ENCODE data around the gene PRPF6.

The PRPF6 gene

DNA sequence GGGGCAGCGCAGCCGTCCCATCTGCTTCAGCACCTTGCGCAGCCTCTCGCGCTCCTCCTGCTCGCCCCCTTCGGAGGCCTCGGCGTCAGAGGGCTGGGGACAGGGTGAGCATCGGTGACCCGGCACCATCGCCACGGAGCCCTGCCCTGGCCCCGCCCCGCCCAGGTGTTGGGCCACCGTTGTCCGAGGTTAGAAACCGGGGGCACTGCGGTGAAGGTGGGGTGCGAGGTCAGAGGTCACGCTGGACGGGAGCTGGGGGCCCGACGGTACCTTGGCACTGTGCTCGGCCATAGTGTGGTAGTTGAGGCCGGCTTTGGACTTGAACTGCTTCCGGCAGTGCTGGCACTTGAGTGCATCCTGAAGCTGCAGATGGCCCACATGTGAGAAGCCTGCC is 17.6 kb upstream of the PRPF6 start:
- no peak for DNase-seq (ENCODE audit: low read depth in 2 of 2)
- H3K4me3 ChIP-seq (replicated peaks in 1 of 2; ENCODE audit: low read depth in 2 of 2, low read length in 2 of 2) = no peak overlapping the region
- no peak for TF ChIP-seq CTCF (IDR thresholded peaks at IDR 0.05; ENCODE audit: low read depth, low read length)

- no peak for TF ChIP-seq CTCF (IDR thresholded peaks at IDR 0.05; ENCODE audit: low read depth, low read length)
- DNase-seq (ENCODE audit: low read depth in 2 of 2) = no peak
- no peak overlapping the region for H3K4me3 ChIP-seq (replicated peaks in 1 of 2; ENCODE audit: low read depth in 2 of 2, low read length in 2 of 2)
Observed at GRCh38 chr20:63963784-63964301, 17.1 kb upstream of the PRPF6 start.

DNA sequence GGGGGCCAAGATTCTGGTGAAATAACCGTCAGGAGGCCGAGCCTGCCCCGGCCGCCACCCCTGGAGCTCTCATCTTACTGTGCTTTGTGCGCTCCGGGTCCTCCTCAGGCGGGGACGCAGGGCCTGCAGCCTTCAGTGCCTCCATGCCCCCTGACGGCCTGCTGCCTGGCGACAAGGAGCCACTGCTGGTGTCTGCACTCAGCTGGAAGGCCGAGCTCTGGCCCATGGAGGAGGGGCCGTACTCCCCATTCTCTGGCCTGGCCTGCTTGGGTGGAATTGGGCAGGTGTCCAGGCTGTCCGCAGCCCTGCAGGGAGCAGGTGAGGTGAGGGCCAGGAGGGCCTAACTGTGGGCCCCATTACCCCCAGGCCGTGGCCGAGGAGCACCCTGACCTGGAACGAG is 16.5 kb upstream of the PRPF6 start:
- no peak overlapping the region for H3K4me3 ChIP-seq (replicated peaks in 1 of 2; ENCODE audit: low read depth in 2 of 2, low read length in 2 of 2)
- no peak for TF ChIP-seq CTCF (IDR thresholded peaks at IDR 0.05; ENCODE audit: low read depth, low read length)
- DNase-seq (ENCODE audit: low read depth in 2 of 2) = no peak

DNA sequence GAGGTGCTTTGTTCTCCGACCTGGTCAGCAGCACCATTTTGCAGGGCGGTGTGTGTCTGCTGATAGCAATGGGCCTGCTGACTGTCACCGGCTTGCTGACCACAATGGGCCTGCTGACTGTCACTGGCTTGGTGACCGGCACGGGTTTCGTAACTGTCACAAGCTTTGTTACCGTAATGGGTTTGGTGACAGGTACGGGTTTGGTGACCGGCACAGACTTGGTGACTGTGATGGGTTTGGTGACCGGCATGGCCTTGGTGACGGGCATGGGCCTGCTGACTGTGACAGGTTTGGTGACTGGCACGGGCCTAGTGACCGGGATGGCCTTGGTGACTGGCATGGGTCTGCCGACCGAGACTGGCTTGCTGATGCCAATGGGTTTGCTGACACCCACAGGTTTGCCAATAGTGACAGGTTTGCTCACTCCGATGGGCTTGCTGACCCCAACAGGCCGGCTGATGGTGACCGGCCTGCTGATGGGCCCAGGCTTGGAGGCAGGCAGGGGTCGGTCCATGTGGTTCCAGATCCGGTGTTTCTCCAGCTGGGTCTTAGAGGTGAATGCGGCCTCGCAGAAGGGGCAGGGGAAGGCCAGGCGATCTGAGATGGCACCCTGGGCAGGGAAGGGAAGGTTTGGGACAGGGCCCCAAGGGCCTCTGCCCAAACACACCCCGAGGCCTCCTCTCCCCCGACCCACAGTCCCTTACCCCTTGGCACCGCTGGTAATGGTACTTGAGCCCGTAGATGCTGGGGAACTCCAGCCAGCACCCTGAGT is 14.6 kb upstream of the PRPF6 start:
- TF ChIP-seq CTCF (IDR thresholded peaks at IDR 0.05; ENCODE audit: low read depth, low read length) = no peak
- H3K4me3 ChIP-seq (replicated peaks in 1 of 2; ENCODE audit: low read depth in 2 of 2, low read length in 2 of 2) = no peak overlapping the region
- no peak for DNase-seq (ENCODE audit: low read depth in 2 of 2)

- TF ChIP-seq CTCF (IDR thresholded peaks at IDR 0.05; ENCODE audit: low read depth, low read length) = no peak
- H3K4me3 ChIP-seq (replicated peaks in 1 of 2; ENCODE audit: low read depth in 2 of 2, low read length in 2 of 2) = no peak overlapping the region
- DNase-seq (ENCODE audit: low read depth in 2 of 2) = no peak
Observed at GRCh38 chr20:63966944-63967322, 14.0 kb upstream of the PRPF6 start.

DNA sequence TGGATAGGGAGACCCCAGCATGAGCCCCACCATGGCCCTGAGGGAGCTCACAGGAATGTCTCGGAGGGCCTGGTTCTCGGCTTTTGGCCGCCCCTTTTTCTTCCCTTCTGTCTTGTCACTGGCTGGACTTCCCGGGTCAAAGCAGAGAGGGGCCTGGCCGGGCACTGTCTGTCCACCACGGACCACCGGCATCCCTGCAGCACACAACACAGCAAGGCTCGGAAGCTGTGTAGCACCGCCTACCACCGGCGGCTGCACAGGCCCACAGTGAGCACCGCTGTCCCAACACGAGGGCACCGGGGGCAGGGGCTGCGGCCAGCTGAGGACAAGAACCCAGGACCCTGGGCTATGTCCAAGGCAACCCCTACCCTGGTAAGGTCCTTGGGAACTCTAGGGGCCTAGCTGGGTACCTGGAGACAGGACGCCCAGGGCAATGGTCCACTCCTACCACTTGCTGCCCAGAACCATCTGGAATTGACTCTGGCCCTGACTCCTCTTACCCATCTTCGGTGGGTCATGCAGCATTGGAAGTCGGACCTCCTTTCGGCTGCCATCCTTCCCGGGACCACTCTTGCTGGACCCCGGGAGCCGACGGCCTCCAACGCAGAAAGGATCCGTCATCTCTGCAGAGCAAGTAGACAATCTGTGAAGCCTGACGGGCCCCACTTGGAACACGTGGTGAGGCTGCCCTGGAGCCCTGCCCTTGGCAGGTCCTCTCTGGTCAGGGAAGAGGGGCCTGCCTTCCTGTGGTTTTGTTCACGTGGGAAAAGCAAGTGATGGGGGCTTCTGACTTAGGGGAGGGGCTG is 13.4 kb upstream of the PRPF6 start:
- TF ChIP-seq CTCF (IDR thresholded peaks at IDR 0.05; ENCODE audit: low read depth, low read length) = no peak
- DNase-seq (ENCODE audit: low read depth in 2 of 2) = no peak
- no peak overlapping the region for H3K4me3 ChIP-seq (replicated peaks in 1 of 2; ENCODE audit: low read depth in 2 of 2, low read length in 2 of 2)

Measured in cardiac fibroblast (primary cell).